Stomach (tissue), 4 donors: ENCODE data around the gene MED15.

Experiments
- CTCF ChIP-seq, 7 experiments: fragments of 450-650 bp in 4 of 7; fragments of 200-600 bp in 3 of 7; sonication (generic) in 3 of 7; IDR thresholded peaks; one replicate each; pipeline ENCODE4 v1.5.1; 2016 to 2019; ENCODE audit warnings: antibody characterized with exemption in 7 of 7, control low read depth in 2 of 7, mild to moderate bottlenecking in 1 of 7
- POLR2A ChIP-seq, 4 donors: fragments of 450-650 bp; IDR thresholded peaks; one replicate each; pipeline ENCODE4 v1.6.1; 2016; ENCODE audit warnings: antibody characterized with exemption in 4 of 4, control low read depth in 2 of 4, mild to moderate bottlenecking in 1 of 4, moderate library complexity in 1 of 4
- POLR2AphosphoS5 ChIP-seq, 3 donors: sonication (generic); formaldehyde crosslinking; IDR thresholded peaks; one replicate each; pipeline ENCODE4 v1.6.1; 2016; ENCODE audit warnings: antibody characterized with exemption in 3 of 3

- TF ChIP-seq CTCF (IDR thresholded peaks at IDR 0.05) (no peak), POLR2A (IDR thresholded peaks at IDR 0.05) (no peak), POLR2AphosphoS5 (IDR thresholded peaks at IDR 0.05) (no peak)
These were observed 21.1 kb downstream of the MED15 start for GRCh38 chr22:20528405-20528978.
